Measurements from ENCODE around the gene CDC45. TPM values are rescaled to one million over a fixed set of nuclear protein-coding genes. Genes with fewer than 3 reads are reported as not detected.
A peak's percentile ranks its signal among the peaks of the same experiment; 100 is the strongest.

Gene CDC45
- total and polyA plus RNA-seq, 11 donors, result 0.15 to 3.1 (median 0.32) TPM; not detected in 4

DNA sequence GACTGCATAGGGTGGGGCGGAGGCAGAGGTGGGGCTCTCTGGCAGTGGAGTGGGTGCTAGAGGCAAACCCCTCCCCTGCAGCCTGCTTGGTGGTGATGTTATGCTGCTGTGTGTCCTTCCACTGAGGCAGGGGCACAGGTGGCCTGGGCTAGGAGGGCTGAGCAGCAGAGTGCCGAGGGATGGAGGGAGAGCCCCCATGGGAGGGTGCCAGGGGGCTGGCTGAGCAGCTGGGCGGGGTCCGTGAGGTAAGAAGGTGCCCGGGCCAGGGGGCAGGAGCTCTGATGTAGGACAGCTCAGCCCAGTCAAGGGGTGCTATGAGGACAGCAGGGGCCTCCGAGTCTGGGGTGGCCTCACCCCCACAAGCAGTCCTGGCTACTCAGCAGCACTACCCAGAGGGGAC is 40.3 kb downstream of the CDC45 start:
- TF ChIP-seq POLR2A (IDR thresholded peaks at IDR 0.05) (no peak), CTCF (IDR thresholded peaks at IDR 0.05) (no peak)
- Histone ChIP-seq H3K4me1 (peaks cover 0 to 33% (median 17%) of the 10 kb centered on the region in 12 donors), H3K36me3 (peaks cover 0 to 7% (median 0%) of the 10 kb centered on the region in 9 donors), H3K27ac (peak overlapping the region in 2 of 12 donors; percentile 93 to 95), H3K27me3 (peaks cover 9 to 27% (median 17%) of the 10 kb centered on the region in 9 donors), H3K9me3 (no peaks in the 10 kb centered on the region), H3K4me3 (peak overlapping the region in 1 of 12 donors; percentile 72)
- 83 to 100% (median 92%) methylated on average over 4 to 6 of the region's 6 CpGs for WGBS, 4 donors
- DNase-seq, result no peak
- peak in 1 of 4 donors; percentile 25 for ATAC-seq
- intact Hi-C loops (cut with DNase I), result loop anchor here in 3 of 10 donors (5.0 to 10.0 kb wide), 3 partner anchors 47 to 105 kb away; no protein-coding TSS in a partner anchor

DNA sequence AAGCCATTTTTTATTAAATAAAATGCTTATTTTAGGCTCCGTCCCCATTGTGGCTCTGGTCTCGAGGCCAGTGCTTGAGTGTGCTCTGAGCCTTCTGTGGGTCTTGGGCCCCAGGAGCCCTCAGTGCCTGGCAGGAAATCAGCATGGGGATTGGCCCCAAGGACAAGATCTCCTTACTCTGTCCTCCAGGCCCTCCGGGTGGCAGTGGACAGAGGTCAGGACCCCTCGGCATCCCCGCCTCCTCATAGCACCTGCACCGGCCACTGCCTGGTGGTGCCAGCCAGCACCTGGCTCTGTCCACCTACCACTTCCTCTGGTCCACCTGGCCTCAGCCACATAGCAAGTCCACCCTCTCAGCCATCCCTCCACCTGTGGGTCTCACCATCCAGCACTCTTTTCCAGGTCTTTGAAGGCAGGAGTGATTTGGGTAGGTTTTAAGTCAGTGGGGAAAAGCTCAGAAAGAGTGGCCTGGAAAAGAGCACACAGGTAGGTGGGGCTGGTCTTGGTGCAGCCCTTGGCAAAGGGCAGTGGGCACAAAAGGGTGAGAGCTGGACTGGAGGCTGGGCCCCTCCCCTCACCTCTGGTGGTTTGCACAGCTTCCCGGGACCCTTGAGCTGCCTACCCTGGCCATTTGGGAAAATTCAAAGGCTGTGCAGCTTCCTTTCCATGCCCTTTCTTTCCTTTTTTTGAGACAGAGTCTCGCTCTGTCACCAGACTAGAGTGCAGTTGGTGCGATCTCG is 41.0 kb downstream of the CDC45 start:
- intact Hi-C loops (cut with DNase I), result loop anchor here in 3 of 10 donors (5.0 to 10.0 kb wide), 3 partner anchors 47 to 104 kb away; no protein-coding TSS in a partner anchor

GRCh38 chr22:19522190-19522880 is 42.6 kb downstream of the CDC45 start:
- Histone ChIP-seq H3K27ac (peak overlapping the region; percentile 71 to 97 (median 88)), H3K4me1 (peaks cover 5 to 56% (median 26%) of the 10 kb centered on the region in 12 donors), H3K36me3 (peaks cover 0 to 7% (median 0%) of the 10 kb centered on the region in 9 donors), H3K4me3 (peak overlapping the region; percentile 36 to 80 (median 62)), H3K27me3 (peaks cover 9 to 35% (median 20%) of the 10 kb centered on the region in 9 donors), H3K9me3 (no peaks in the 10 kb centered on the region)
- DNase-seq (peak in 4 of 5 donors; percentile 49 to 79 (median 74)), ATAC-seq (peak; percentile 13 to 70 (median 34))
- intact Hi-C loops (cut with DNase I), result loop anchor here in 3 of 10 donors (5.0 to 10.0 kb wide), 3 partner anchors 45 to 102 kb away; no protein-coding TSS in a partner anchor
- 41 to 63% (median 48%) methylated on average over 15 to 16 of the region's 16 CpGs for WGBS, 4 donors
- no peak for TF ChIP-seq POLR2A (IDR thresholded peaks at IDR 0.05)
- TF ChIP-seq CTCF (IDR thresholded peaks at IDR 0.05), result no peak

More for the DNA sequence above, 41.0 kb downstream of the CDC45 start:
- Histone ChIP-seq H3K27ac (peak overlapping the region in 6 of 12 donors; percentile 28 to 97 (median 90)), H3K27me3 (peaks cover 9 to 34% (median 18%) of the 10 kb centered on the region in 9 donors), H3K36me3 (peaks cover 0 to 7% (median 0%) of the 10 kb centered on the region in 9 donors), H3K4me1 (peaks cover 0 to 40% (median 18%) of the 10 kb centered on the region in 12 donors), H3K4me3 (peak overlapping the region in 10 of 12 donors; percentile 50 to 80 (median 66)), H3K9me3 (no peaks in the 10 kb centered on the region)
- 79 to 91% (median 82%) methylated on average over 10 of the region's 10 CpGs for WGBS, 4 donors
- no peak for ATAC-seq
- TF ChIP-seq POLR2A (IDR thresholded peaks at IDR 0.05) (no peak), CTCF (IDR thresholded peaks at IDR 0.05) (no peak)
- no peak for DNase-seq
